Pancreas (tissue), 10 donors: ENCODE results near the gene HAUS3. TPM values are rescaled to one million over a fixed set of nuclear protein-coding genes. Genes with fewer than 3 reads are reported as not detected.

ENCODE experiments used
- ATAC-seq, 4 donors: fragments of 200-7000 bp; cut with Tn5 transposase; one replicate each; pipeline versions ENCODE4 v1.8.0 to v1.9.1; 2020; ENCODE audit warnings: mild to moderate bottlenecking in 4 of 4, moderate library complexity in 4 of 4
- DNase-seq, 6 donors: peaks; one replicate each; pipeline ENCODE4 v3.0.0-alpha.2; 2020
- FAIRE-seq: peaks from 2 replicates; lab custom pipeline; 2012; peaks lifted over from hg19 to GRCh38; lab: Jason Lieb, UNC
- H3K27ac ChIP-seq, 4 donors: fragments of 200-600 bp; sonication (generic); 1 replicate in 3 of 4; 2 replicates in 1 of 4; pipeline versions ENCODE4 v1.5.0 to v1.8.0; 2020
- H3K27me3 ChIP-seq, 4 donors: fragments of 200-600 bp; one replicate each; pipeline ENCODE4 v1.8.0; 2021
- H3K36me3 ChIP-seq, 3 donors: fragments of 200-600 bp; sonication (generic) in 1 of 3; one replicate each; pipeline versions ENCODE4 v1.5.0 to v1.8.0; 2020 to 2021
- H3K4me1 ChIP-seq, 3 donors: fragments of 200-600 bp; one replicate each; pipeline ENCODE4 v1.8.0; 2021
- H3K4me3 ChIP-seq, 4 donors: fragments of 200-600 bp; sonication (generic) in 2 of 4; one replicate each; pipeline versions ENCODE4 v1.5.0 to v1.8.0; 2020 to 2021
- H3K9me3 ChIP-seq, 4 donors: fragments of 200-600 bp; one replicate each; pipeline ENCODE4 v1.8.0; 2021
- WGBS, 2 donors: extraction: QIAGEN DNeasy Blood & Tissue Kit; methylation state at CpG; one replicate each; pipeline ENCODE4 v1.1.7; 2013; 5-methylcytosine and 5-hydroxymethylcytosine counted together
- intact Hi-C, 3 donors: fragments of 100-400 bp; cut with DNase I; formaldehyde crosslinking; loops; one replicate each; pipeline versions ENCODE4 v1.11.1 to v1.14.2; 2022
- polyA plus RNA-seq, 2 donors: library from polyadenylated mRNA; stranded (reverse); fragments of 200-250 nt; gene quantifications; one replicate each; pipeline ENCODE4 v1.2.3, GENCODE V29; 2013
- total RNA-seq, 6 donors: library from RNA; stranded (reverse); fragmentation: NEBNext Ultra II Directional in 4 of 6; extraction: Animal tissue kit (Norgen Biotek cat#: 25700) in 4 of 6; gene quantifications; one replicate each; pipeline versions ENCODE4 v1.2.1 to v1.2.4, GENCODE V29; 2021 to 2023
- TF ChIP-seq, protein P1 (sequence below), 4 donors: fragments of 200-600 bp; sonication (generic) in 3 of 4; IDR thresholded peaks; one replicate each; pipeline versions ENCODE4 v1.5.0 to v1.8.0; 2021; ENCODE audit warnings: antibody characterized with exemption in 4 of 4
- donor health status: healthy with polysubstance abuse.
- donor health status: DM: no; HTN: no; CAD: no; lungs with moderate emphysema.
- donor health status: DM: no; HTN: no; CAD: no.
- donor health status: control.
- donor health status: control.
- donor health status: Bipolar disorder and iron deficiency.
- donor health status: DM: yes; HTN: yes; CAD: no.
- donor health status: DM: no; HTN: no; CAD: no.
- donor health status: DM: no; HTN: no; CAD: no.
- donor health status: DM: yes; HTN: yes; CAD: no.

Gene HAUS3
- total and polyA plus RNA-seq, 8 donors = 4.1 to 9.6 (median 6.2) TPM

DNA sequence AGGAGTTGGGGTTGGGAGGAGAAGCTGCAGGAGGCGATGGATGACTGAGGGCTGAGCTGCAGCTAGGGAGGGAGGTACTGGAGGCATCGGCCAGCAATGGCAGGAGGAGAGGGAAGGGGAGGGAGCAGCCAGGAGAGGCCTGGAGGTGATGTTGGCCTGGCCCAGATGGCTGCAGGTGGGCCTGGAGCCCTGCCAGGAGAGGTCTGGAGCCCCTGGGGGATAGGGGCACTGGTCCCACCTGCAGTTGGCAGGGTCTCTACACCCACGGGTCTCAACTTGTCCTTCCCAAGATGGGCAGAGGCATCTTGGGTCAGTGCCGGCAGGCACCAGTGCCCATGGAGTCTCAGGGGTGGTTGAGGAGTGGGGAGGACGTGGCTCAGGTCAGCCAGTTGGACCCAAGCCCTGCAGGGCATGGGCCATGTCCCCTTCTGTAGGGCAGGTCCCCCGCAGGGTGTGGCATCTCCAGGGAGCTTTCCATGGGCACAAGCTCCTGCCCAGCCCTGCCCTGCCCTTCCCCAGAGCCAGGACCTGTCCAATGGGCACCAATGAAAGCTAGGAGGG, 22.6 kb upstream of the HAUS3 start:
- FAIRE-seq (no peak), ATAC-seq (no peak), DNase-seq (peak in 3 of 6 donors; percentile 56 to 74 (median 58))
- 78 to 89% methylated on average over 6 of the region's 6 CpGs for WGBS, 2 donors
- H3K4me3 ChIP-seq = no peak overlapping the region
- H3K27ac ChIP-seq = no peak overlapping the region
- H3K9me3 ChIP-seq = no peaks in the 10 kb centered on the region
- intact Hi-C loops = no loop called here
- H3K4me1 ChIP-seq = peaks cover 0 to 13% (median 10%) of the 10 kb centered on the region in 3 donors
- TF ChIP-seq, protein P1, sequence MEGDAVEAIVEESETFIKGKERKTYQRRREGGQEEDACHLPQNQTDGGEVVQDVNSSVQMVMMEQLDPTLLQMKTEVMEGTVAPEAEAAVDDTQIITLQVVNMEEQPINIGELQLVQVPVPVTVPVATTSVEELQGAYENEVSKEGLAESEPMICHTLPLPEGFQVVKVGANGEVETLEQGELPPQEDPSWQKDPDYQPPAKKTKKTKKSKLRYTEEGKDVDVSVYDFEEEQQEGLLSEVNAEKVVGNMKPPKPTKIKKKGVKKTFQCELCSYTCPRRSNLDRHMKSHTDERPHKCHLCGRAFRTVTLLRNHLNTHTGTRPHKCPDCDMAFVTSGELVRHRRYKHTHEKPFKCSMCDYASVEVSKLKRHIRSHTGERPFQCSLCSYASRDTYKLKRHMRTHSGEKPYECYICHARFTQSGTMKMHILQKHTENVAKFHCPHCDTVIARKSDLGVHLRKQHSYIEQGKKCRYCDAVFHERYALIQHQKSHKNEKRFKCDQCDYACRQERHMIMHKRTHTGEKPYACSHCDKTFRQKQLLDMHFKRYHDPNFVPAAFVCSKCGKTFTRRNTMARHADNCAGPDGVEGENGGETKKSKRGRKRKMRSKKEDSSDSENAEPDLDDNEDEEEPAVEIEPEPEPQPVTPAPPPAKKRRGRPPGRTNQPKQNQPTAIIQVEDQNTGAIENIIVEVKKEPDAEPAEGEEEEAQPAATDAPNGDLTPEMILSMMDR (IDR thresholded peaks at IDR 0.05) = no peak
- no peaks in the 10 kb centered on the region for H3K27me3 ChIP-seq
- H3K36me3 ChIP-seq = no peaks in the 10 kb centered on the region

DNA sequence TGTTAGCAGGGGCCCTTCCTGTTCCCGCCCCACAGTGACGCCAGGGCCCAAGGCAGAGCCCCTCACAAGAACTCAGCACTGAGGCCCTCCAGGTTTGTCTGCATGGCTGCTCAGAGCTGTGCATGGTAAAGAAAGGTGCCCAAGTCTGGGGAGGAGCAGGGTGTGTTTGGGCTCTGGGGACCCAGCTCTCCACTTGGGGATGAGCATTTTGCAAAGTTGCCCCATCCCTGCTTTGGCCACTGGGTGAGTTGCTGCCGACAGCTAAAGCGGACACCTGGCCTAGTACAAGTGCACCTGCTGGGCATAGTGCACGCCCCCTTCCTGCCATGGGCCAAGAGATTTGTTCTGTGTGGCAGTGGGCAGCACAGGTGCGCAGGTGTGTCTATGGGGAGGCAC, 22.0 kb upstream of the HAUS3 start:
- peak in 3 of 6 donors; percentile 25 to 45 (median 32) for DNase-seq
- Histone ChIP-seq H3K9me3 (no peaks in the 10 kb centered on the region), H3K4me3 (no peak overlapping the region), H3K27ac (no peak overlapping the region), H3K27me3 (no peaks in the 10 kb centered on the region), H3K36me3 (no peaks in the 10 kb centered on the region), H3K4me1 (peaks cover 0 to 13% (median 12%) of the 10 kb centered on the region in 3 donors)
- FAIRE-seq = no peak
- WGBS, 2 donors = 78 to 82% methylated on average over 6 of the region's 6 CpGs
- TF ChIP-seq, protein P1 (IDR thresholded peaks at IDR 0.05) = no peak
- ATAC-seq = no peak
- intact Hi-C loops = no loop called here

DNA sequence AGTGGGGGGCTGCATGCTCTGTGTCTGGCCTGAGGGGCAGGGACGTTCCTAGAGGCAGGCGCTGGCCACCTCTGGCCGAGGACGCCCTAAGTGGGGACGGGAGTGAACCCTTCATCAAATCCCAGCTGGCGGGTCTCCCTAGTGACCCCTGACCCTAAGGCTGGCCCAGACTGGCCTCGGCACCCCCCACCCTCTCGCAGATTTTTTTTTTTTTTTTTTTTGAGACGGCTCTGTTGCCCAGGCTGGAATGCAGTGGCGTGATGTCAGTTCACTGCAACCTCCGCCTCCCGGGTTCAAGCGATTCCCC, 21.0 kb upstream of the HAUS3 start:
- Histone ChIP-seq H3K9me3 (no peaks in the 10 kb centered on the region), H3K36me3 (no peaks in the 10 kb centered on the region), H3K4me3 (peak overlapping the region; percentile 55 to 97 (median 76)), H3K27me3 (no peaks in the 10 kb centered on the region), H3K4me1 (peaks cover 0 to 13% (median 12%) of the 10 kb centered on the region in 3 donors), H3K27ac (peak overlapping the region; percentile 81 to 94 (median 92))
- DNase-seq (no peak), FAIRE-seq (no peak), ATAC-seq (no peak)
- intact Hi-C loops = no loop called here
- TF ChIP-seq, protein P1 (IDR thresholded peaks at IDR 0.05) = no peak
- 43 to 48% methylated on average over 13 of the region's 13 CpGs for WGBS, 2 donors

DNA sequence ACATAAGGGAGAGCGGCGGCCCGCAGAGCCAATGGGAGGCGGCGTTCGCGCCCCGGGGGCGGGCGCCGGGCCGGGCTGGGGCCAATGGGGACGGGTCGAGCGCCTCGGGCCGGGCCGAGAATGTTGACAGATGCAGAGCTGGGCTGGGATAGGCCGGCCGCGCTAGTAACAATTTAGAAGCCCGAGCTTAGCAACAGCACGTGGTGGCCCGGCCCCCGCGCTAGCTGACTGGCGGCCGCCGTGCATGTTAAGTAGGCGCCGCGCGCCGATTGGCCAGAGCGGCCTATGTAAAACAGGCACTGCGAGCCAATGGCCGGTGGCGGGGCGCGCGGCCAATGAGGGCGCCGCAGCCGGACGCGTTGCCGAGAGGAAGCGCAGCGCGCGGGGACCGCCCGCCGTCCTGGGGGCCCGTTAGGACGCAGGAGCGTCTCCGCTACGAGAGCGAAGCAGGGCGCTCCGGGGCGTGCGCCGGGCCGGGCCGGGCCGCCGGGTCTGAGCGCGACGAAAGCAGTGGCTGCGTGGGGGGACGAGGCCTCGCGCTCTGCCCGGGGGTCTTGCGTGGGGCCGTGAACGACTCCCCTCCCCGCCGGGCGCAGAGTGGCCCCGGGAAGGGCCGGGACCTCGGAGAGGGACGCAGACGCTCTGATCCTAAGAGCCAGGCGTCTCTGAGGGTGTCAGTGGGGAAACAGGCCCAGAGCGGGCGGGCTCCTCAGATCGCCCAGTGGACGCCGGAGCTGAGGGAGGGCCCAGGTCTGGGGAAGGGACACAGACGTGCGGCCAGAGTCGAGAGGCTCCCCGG, 20.4 kb upstream of the HAUS3 start:
- ATAC-seq (peak; percentile 91 to 96 (median 92)), FAIRE-seq (no peak), DNase-seq (peak; percentile 99 to 100 (median 99))
- no peaks in the 10 kb centered on the region for H3K9me3 ChIP-seq
- no peaks in the 10 kb centered on the region for H3K27me3 ChIP-seq
- intact Hi-C loops = no loop called here
- peaks cover 0 to 13% (median 12%) of the 10 kb centered on the region in 3 donors for H3K4me1 ChIP-seq
- TF ChIP-seq, protein P1 (IDR thresholded peaks at IDR 0.05) = no peak
- 0 to 1% methylated on average over 77 to 98 of the region's 98 CpGs for WGBS, 2 donors
- H3K36me3 ChIP-seq = no peaks in the 10 kb centered on the region
- peak overlapping the region; percentile 55 to 97 (median 76) for H3K4me3 ChIP-seq
- peak overlapping the region; percentile 81 to 94 (median 92) for H3K27ac ChIP-seq

DNA sequence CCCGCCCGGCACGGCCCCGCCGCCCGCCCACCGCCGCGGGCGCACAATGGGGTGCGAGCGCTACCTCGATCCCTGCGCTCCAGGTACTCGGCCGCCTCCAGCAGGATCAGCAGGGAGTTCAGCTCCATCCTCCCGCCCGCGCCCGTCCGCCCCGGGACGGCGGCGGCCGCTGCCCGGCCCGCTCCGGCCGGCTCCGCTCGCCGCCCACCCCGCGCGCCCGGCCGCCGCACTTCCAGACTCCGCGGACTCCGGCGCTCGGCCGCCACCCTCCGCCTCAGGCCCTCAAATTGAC, 19.9 kb upstream of the HAUS3 start, which contains the start of gene MXD4:
Gene MXD4, minus strand, starts transcription at position 257 of the 292 bp plus-strand sequence. Its CDS starts 129 bp downstream, at position 128.
- TF ChIP-seq, protein P1 (IDR thresholded peaks at IDR 0.05) = no peak
- 1% methylated on average over 28 to 46 of the region's 46 CpGs for WGBS, 2 donors
- Histone ChIP-seq H3K27ac (peak within 1 kb of the TSS; percentile 81 to 94 (median 92)), H3K4me1 (peaks cover 0 to 13% (median 12%) of the 10 kb centered on the region in 3 donors), H3K27me3 (no peaks in the 10 kb centered on the region), H3K4me3 (peak within 1 kb of the TSS; percentile 86 to 97 (median 90)), H3K9me3 (no peaks in the 10 kb centered on the region), H3K36me3 (no peaks in the 10 kb centered on the region)
- ATAC-seq (no peak), DNase-seq (no peak), FAIRE-seq (no peak)
- intact Hi-C loops = no loop called here
